NCI-H1092 (cell line): ENCODE results near the gene MSRB2.

Source experiments
- DNase-seq: peaks from one replicate; lab custom pipeline; 2025; lab: John Stamatoyannopoulos, UW

Gene MSRB2

DNA sequence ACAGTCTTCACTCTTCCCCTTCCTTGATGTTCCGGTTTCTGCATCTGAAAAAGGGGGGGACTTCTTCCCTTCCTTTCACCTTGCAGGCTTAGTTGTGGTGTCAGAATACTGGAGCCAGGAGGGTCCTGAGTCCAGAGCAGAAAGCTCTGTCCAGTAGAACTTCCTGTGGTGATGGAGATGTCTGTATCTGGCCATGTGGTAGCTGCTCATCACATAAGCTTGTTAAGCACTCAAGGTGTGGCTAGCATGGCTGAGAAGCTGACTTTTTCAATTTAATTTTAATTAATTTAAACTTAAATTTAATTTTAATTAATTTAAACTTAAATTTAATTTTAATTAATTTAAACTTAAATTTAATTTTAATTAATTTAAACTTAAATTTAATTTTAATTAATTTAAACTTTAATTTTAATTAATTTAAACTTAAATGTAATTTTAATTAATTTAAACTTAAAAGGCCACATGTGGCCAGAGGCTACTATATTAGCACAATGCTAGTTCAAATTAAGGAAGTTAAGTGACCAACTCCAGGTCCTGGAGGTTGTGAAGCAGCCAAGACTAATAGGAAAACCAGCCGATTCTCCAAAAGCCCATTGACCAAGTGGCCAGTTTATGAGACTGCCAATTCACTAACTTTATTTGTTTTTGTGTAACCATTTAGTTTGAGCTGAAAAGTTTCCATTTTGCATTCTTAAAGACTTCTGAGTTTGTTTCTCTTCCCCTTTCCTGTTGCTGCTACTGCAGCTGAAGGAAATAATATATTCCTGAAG is 16.3 kb downstream of the MSRB2 start:
- no peak for DNase-seq

- no peak for DNase-seq
These were observed 19.0 kb downstream of the MSRB2 start for GRCh38 chr10:23114228-23114850.

GRCh38 chr10:23116486-23117205 is 21.3 kb downstream of the MSRB2 start:
- DNase-seq, result no peak

DNA sequence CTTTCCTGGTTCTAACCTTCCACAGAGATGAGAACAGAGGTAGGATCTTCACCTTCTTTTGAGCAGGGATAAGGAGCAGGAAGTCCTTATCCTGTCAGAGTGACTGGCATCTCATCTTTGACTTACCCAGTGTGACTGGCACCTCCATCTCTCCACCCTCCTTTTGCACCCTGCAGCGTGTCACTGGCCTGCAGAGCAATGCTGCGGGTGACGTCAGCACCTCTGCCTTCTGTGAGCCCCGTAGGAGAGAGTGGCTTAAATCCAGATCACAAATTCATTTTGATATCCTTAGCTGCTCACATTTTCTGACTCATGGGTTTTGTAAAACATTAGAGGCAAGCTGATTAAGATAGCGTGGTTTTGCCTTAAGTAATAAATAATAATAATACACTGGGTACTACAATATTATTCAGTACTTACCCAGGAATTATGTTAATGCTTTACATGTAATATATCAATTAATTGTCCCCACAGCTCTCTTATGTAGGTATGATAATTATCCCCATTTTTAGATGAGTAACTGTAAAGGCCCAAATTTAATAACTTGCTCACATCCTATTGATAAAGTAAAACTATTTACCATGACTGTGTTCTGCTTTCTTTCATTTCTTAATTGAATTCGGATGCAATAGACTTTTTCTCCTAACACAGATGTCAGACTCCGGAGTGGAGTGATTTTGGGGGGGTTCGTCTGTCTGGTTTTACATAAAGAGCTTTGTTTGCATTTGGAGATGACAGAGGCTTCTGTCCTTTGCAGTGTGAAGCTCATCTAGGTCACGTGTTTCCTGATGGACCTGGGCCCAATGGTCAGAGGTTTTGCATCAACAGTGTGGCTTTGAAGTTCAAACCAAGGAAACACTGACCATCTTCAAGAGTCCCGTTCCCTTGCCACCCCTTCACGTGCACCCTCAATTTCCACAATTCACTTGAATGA is 24.9 kb downstream of the MSRB2 start:
- DNase-seq, result no peak

- DNase-seq, result no peak
These were observed 25.8 kb downstream of the MSRB2 start for GRCh38 chr10:23121135-23121534.

GRCh38 chr10:23136462-23136861 is 41.1 kb downstream of the MSRB2 start:
- DNase-seq, result no peak

GRCh38 chr10:23139677-23140076 is 44.3 kb downstream of the MSRB2 start:
- DNase-seq, result no peak

- no peak for DNase-seq
These were observed 46.6 kb downstream of the MSRB2 start for GRCh38 chr10:23141995-23142394.

- no peak for DNase-seq
These were observed 50.9 kb downstream of the MSRB2 start for GRCh38 chr10:23146258-23146657.

DNA sequence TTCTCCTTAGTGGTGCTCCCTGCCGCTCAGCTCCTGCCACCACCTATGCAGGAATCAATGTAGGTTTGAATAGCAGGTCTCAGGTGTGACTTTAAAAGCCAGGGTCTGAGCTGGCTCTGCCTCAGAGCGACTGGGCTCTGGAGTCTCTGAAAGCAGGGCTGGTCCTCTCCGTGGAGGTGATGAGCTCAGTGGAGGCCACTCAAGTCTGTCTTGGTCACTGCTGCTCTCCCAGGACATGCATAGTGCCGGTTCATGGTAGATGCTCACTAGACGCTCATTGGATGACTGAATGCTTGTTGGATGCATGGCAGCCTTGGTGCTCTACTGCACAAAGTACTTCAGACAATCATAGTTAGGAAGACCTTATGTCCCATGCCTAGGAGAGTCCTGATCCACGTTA is 51.7 kb downstream of the MSRB2 start:
- no peak for DNase-seq

DNA sequence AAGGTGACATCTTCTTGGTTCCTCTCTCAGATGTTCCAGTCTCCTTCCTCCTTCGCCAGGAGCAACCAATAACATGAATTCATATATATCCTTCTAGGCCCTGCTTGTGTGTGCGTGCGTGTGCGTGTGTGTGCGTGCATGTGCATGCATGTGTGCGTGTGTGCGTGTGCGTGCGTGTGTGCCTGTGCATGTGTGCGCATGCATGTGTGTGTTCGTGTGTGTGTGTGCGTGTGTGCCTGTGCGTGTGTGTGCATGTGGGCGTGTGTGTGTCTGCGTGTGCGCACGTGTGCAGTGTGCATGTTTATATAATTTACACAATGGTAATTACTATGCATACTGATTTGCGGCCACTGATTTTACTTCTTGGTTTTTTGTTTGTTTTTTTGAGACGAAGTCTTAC is 52.8 kb downstream of the MSRB2 start:
- no peak for DNase-seq

- no peak for DNase-seq
These were observed 54.7 kb downstream of the MSRB2 start for GRCh38 chr10:23150091-23150490.

DNA sequence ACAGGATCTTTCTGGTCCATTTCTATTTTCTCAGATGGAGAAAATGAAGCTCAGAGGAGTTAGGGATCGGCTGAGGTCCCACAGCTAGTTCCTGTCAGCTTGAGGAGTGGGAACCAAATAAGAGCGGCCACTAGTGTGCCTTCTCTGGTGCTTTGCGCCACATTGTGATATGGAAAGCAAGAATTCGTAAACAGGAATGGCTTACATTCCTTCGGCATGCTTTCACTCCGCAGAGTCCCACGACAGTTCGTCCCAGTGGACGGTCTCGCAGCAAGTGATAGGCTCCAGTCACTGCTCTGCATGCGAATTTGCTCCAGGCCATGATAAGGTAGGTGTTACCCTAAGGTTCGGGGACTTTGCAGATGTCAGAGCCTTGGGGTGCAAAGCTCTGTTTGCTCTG is 55.2 kb downstream of the MSRB2 start:
- DNase-seq, result no peak

GRCh38 chr10:23151071-23151470 is 55.7 kb downstream of the MSRB2 start:
- no peak for DNase-seq

DNA sequence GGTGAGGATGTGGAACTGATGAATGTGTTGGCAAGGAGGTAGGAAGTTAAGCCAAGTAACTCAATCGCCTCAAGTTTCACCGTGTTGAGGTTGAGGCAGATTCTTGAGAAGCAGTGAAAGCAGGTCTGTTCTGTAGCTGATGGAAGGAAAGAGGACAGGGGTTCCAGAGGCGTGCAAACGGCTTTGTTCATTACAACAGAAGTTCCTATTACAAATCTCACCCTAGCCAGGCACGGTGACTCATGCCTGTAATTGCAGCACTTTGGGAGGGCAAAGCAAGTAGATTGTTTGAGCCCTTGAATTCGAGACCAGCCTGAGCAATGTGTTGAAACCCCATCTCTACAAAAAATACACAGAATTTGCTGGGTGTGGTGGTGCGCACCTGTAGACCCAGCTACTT is 59.8 kb downstream of the MSRB2 start:
- no peak for DNase-seq

GRCh38 chr10:23156447-23157150 is 61.2 kb downstream of the MSRB2 start:
- no peak for DNase-seq

GRCh38 chr10:23157239-23157681 is 61.9 kb downstream of the MSRB2 start:
- no peak for DNase-seq

GRCh38 chr10:23157691-23158369 is 62.5 kb downstream of the MSRB2 start:
- peak; percentile 13 for DNase-seq

- peak; percentile 22 for DNase-seq
These were observed 63.0 kb downstream of the MSRB2 start for GRCh38 chr10:23158370-23158769.

DNA sequence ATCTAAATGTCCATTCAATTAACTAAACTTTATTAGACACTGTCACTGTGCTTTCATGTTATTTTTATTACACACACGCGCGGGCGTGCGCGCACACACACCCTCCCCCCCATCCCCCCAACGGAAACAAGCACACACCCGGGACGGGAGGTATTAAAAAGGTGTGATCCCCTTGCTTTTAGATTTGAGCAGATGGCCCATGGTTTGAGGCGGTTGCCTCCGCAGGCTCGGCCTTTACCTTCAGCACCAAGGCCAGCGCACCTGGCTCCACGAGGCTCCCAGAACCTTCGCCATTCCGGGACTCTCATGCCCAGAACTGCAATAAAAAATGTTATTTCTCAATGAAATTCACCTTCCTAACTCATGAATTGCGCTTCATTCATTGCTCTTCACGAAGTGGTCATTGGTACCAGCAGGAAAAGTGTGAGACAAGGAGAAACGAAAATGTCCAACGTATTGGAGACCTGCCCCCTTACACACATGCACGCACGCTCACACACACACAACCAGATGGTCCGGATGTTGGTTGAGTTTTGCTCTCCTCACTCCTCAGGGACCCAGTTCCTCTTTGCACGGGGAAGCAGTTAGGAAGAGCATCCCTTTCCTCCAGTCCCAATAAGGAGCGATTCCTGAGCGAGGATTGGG is 76.0 kb downstream of the MSRB2 start:
- DNase-seq, result no peak
